Measurements from ENCODE around the gene SVIL. TPM values are rescaled to one million over a fixed set of nuclear protein-coding genes. Genes with fewer than 3 reads are reported as not detected.

Gene SVIL
- total RNA-seq, 4 donors from 2014 or later, result 585 to 1,262 (median 942) TPM

DNA sequence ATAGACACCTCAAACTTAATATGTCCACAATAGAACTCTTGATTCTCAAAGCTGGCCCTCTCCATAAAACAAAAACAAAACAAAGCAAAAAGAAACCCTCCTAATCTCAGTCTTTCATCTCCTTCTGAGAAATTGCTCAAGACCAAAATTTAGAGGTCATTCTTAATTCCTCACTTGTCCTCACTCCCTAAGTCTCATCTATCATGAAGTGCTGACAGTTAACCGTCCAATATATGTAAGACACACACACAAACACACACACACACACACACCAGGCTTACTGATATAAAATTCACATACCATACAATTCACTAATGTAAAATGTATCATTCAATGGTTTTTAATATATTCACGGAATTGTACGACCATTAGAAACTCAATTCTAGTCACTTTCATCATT lies 17.0 kb upstream of the SVIL start:
- Histone ChIP-seq H3K4me3 (no peak overlapping the region), H3K36me3 (peaks cover 0 to 24% of the 10 kb centered on the region in 2 donors), H3K9me3 (no peaks in the 10 kb centered on the region), H3K27ac (peak overlapping the region in 2 of 4 donors; percentile 0 to 11), H3K4me1 (peaks cover 11 to 49% (median 15%) of the 10 kb centered on the region in 3 donors), H3K27me3 (no peaks in the 10 kb centered on the region)
- ATAC-seq, result no peak
- WGBS, 2 donors (ENCODE audit: low coverage in 1 of 2), result 67 to 90% methylated on average over 3 of the region's 3 CpGs
- no peak for TF ChIP-seq POLR2AphosphoS5 (IDR thresholded peaks at IDR 0.05)
- TF ChIP-seq, protein P1, sequence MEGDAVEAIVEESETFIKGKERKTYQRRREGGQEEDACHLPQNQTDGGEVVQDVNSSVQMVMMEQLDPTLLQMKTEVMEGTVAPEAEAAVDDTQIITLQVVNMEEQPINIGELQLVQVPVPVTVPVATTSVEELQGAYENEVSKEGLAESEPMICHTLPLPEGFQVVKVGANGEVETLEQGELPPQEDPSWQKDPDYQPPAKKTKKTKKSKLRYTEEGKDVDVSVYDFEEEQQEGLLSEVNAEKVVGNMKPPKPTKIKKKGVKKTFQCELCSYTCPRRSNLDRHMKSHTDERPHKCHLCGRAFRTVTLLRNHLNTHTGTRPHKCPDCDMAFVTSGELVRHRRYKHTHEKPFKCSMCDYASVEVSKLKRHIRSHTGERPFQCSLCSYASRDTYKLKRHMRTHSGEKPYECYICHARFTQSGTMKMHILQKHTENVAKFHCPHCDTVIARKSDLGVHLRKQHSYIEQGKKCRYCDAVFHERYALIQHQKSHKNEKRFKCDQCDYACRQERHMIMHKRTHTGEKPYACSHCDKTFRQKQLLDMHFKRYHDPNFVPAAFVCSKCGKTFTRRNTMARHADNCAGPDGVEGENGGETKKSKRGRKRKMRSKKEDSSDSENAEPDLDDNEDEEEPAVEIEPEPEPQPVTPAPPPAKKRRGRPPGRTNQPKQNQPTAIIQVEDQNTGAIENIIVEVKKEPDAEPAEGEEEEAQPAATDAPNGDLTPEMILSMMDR (IDR thresholded peaks at IDR 0.05), result no peak
- no peak for TF ChIP-seq EP300 (IDR thresholded peaks at IDR 0.05)
- no peak for TF ChIP-seq POLR2A (IDR thresholded peaks at IDR 0.05)

GRCh38 chr10:29650552-29650944 lies 15.8 kb upstream of the SVIL start:
- ATAC-seq, result no peak
- no peaks in the 10 kb centered on the region for H3K27me3 ChIP-seq
- WGBS, 2 donors (ENCODE audit: low coverage in 1 of 2), result 86 to 100% methylated on average over 1 of the region's 1 CpG
- H3K27ac ChIP-seq, result peak overlapping the region in 1 of 4 donors; percentile 11
- H3K9me3 ChIP-seq, result no peaks in the 10 kb centered on the region
- TF ChIP-seq POLR2AphosphoS5 (IDR thresholded peaks at IDR 0.05) (no peak), POLR2A (IDR thresholded peaks at IDR 0.05) (no peak), EP300 (IDR thresholded peaks at IDR 0.05) (no peak)
- TF ChIP-seq, protein P1 (IDR thresholded peaks at IDR 0.05), result no peak
- H3K4me1 ChIP-seq, result peaks cover 19 to 58% (median 21%) of the 10 kb centered on the region in 3 donors
- no peak overlapping the region for H3K4me3 ChIP-seq
- H3K36me3 ChIP-seq, result peaks cover 0 to 12% of the 10 kb centered on the region in 2 donors

DNA sequence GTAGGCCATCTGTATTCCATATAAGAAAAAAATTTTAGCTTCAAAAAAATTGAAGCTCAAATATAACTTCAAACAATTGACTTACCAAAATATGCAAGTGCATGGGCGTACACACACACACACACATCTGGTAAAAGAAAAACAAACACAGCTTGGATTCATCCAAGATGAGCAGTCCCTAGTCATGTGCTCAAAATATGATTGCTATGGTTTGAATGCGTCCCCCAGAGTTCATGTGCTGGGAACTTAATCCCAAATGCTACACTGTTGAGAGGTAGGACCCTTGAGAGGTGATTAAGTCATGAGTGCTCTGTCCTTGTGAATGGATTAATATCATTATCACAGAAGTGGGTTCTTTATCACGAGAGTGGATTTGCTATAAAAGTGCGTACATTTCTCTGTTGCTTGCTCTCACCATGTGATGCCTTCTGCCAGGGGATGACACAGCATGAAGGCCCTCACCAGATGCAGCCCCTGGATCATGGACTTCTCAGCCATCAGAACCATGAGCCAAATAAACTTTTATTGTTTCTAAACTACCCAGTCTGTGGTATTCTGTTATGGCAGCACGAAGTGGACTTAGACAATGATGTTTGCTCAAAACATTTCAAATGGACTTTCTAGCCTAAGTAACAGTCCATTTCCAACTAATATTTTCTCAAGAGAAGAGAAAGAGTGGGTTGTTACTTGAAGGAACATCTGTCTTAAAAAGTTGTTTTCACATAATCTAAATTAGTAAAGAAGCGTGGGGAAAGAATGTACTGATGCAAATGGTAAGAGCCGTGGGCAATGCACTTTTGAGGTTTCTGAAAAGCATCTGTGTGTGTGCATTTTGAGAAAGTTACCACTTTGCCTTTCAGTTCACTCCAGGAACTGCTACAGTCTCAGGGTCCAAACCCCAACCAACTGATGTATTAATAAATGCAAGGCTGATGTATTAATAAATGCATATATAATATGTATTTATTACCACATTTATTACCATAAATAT lies 15.1 kb upstream of the SVIL start:
- Histone ChIP-seq H3K27me3 (no peaks in the 10 kb centered on the region), H3K4me3 (no peak overlapping the region), H3K36me3 (peaks cover 0 to 5% of the 10 kb centered on the region in 2 donors), H3K27ac (peak overlapping the region; percentile 53 to 81 (median 74)), H3K4me1 (peaks cover 19 to 65% (median 21%) of the 10 kb centered on the region in 3 donors), H3K9me3 (no peaks in the 10 kb centered on the region)
- TF ChIP-seq, protein P1 (IDR thresholded peaks at IDR 0.05), result no peak
- no peak for TF ChIP-seq EP300 (IDR thresholded peaks at IDR 0.05)
- no peak for ATAC-seq
- 80 to 84% methylated on average over 7 of the region's 7 CpGs for WGBS, 2 donors (ENCODE audit: low coverage in 1 of 2)

- peak; percentile 27 for ATAC-seq
- Histone ChIP-seq H3K27me3 (no peaks in the 10 kb centered on the region), H3K36me3 (no peaks in the 10 kb centered on the region), H3K27ac (peak overlapping the region; percentile 68 to 81 (median 80)), H3K4me1 (peaks cover 19 to 74% (median 30%) of the 10 kb centered on the region in 3 donors), H3K4me3 (no peak overlapping the region), H3K9me3 (no peaks in the 10 kb centered on the region)
- TF ChIP-seq EP300 (IDR thresholded peaks at IDR 0.05), result no peak
- TF ChIP-seq, protein P1 (IDR thresholded peaks at IDR 0.05), result no peak
- WGBS, 2 donors (ENCODE audit: low coverage in 1 of 2), result 47 to 67% methylated on average over 1 of the region's 1 CpG
Measured at GRCh38 chr10:29648983-29649268, 14.2 kb upstream of the SVIL start.
